ENCODE data around the gene BLVRA. TPM values are rescaled to one million over a fixed set of nuclear protein-coding genes. Genes with fewer than 3 reads are reported as not detected.

Gene BLVRA
- total RNA-seq, 2 experiments from 2014 or later, result 15.7 TPM

GRCh38 chr7:43834463-43835251 lies 76.2 kb downstream of the BLVRA start:
- ChIA-PET POLR2A (interaction anchor here (0.7 to 2.3 kb wide), 11 partner anchors 9 to 923 kb away, joined by 3 to 15 read pairs (median 4); partner anchors contain the start of genes BLVRA, C7orf25, COA1 and MRPL32), CTCF (interaction anchor here (2.1 to 6.6 kb wide), 2 partner anchors 105 to 252 kb away, joined by 10 to 39 read pairs; partner anchors contain the start of genes COA1 and STK17A)
- Mint-ChIP-seq H3K27me3 (peaks cover 3% of the 10 kb centered on the region), H3K27ac (peak overlapping the region; percentile 93), H3K9me3 (no peaks in the 10 kb centered on the region), H3K4me1 (ENCODE audit: low read depth) (peaks cover 26% of the 10 kb centered on the region), H3K4me3 (peak overlapping the region; percentile 94), H3K36me3 (ENCODE audit: low read depth) (peaks cover 6% of the 10 kb centered on the region)
- Histone ChIP-seq H3K4me1 (ENCODE audit: insufficient read depth, low read length) (peaks cover 29% of the 10 kb centered on the region), H3K36me3 (ENCODE audit: insufficient read depth, low read length) (no peaks in the 10 kb centered on the region), H3K4me3 (ENCODE audit: low read length) (peak overlapping the region; percentile 68), H3K9me3 (ENCODE audit: control insufficient read depth in 1 of 2, insufficient read depth in 1 of 2, low read length in 2 of 2) (peaks cover 0 to 5% of the 10 kb centered on the region in 2 experiments), H3K27me3 (ENCODE audit: control insufficient read depth in 1 of 2, insufficient read depth in 2 of 2, low read length in 2 of 2) (no peaks in the 10 kb centered on the region), H3K27ac (ENCODE audit: low read depth in 1 of 2, low read length in 2 of 2) (peak overlapping the region in 1 of 2 donors; percentile 76)
- DNase-seq (peak in 10 of 14 experiments; percentile 4 to 82 (median 12)), ATAC-seq (ENCODE audit: poor library complexity) (peak; percentile 56)
- TF ChIP-seq CTCF (IDR thresholded peaks at IDR 0.05), result no peak
- intact Hi-C loops (cut with DNase I, micrococcal nuclease), result loop anchor here in 1 of 2 experiments (5.0 kb wide), 1 partner anchor 112 kb away; no protein-coding TSS in a partner anchor

- DNase-seq (no peak), ATAC-seq (ENCODE audit: poor library complexity) (no peak)
- H3K36me3 ChIP-seq (ENCODE audit: insufficient read depth, low read length), result no peaks in the 10 kb centered on the region
- intact Hi-C loops (cut with DNase I, micrococcal nuclease), result loop anchor here (2.0 to 5.0 kb wide), 3 partner anchors 116 to 897 kb away; no protein-coding TSS in a partner anchor
- Mint-ChIP-seq H3K27me3 (peaks cover under 1% of the 10 kb centered on the region), H3K4me3 (no peak overlapping the region), H3K4me1 (ENCODE audit: low read depth) (peaks cover 26% of the 10 kb centered on the region), H3K9me3 (no peaks in the 10 kb centered on the region), H3K27ac (peak overlapping the region; percentile 68), H3K36me3 (ENCODE audit: low read depth) (peaks cover 6% of the 10 kb centered on the region)
- no peak for TF ChIP-seq CTCF (IDR thresholded peaks at IDR 0.05)
- no peaks in the 10 kb centered on the region for H3K27me3 ChIP-seq (ENCODE audit: control insufficient read depth in 1 of 2, insufficient read depth in 2 of 2, low read length in 2 of 2)
- H3K4me1 ChIP-seq (ENCODE audit: insufficient read depth, low read length), result peaks cover 29% of the 10 kb centered on the region
- H3K27ac ChIP-seq (ENCODE audit: low read depth in 1 of 2, low read length in 2 of 2), result no peak overlapping the region
- CTCF ChIA-PET, result interaction anchor here (1.1 to 6.6 kb wide), 8 partner anchors 17 to 1898 kb away, joined by 3 to 39 read pairs (median 7); partner anchors contain the start of genes COA1 and STK17A
- no peak overlapping the region for H3K4me3 ChIP-seq (ENCODE audit: low read length)
- H3K9me3 ChIP-seq (ENCODE audit: control insufficient read depth in 1 of 2, insufficient read depth in 1 of 2, low read length in 2 of 2), result no peaks in the 10 kb centered on the region
- POLR2A ChIA-PET, result interaction anchor here (0.6 to 2.1 kb wide), 4 partner anchors 31 to 568 kb away, joined by 3 to 18 read pairs (median 3); partner anchors contain the start of genes MRPS24 and STK17A
Measured at GRCh38 chr7:43838201-43838658, 79.8 kb downstream of the BLVRA start.

- Mint-ChIP-seq H3K9me3 (no peaks in the 10 kb centered on the region), H3K4me1 (ENCODE audit: low read depth) (peaks cover 8% of the 10 kb centered on the region), H3K4me3 (no peak overlapping the region), H3K36me3 (ENCODE audit: low read depth) (no peaks in the 10 kb centered on the region), H3K27ac (no peak overlapping the region), H3K27me3 (peaks cover 13% of the 10 kb centered on the region)
- DNase-seq (no peak), ATAC-seq (ENCODE audit: poor library complexity) (no peak)
- CTCF ChIA-PET, result no interaction called here
- Histone ChIP-seq H3K36me3 (ENCODE audit: insufficient read depth, low read length) (no peaks in the 10 kb centered on the region), H3K27ac (ENCODE audit: low read depth in 1 of 2, low read length in 2 of 2) (no peak overlapping the region), H3K4me1 (ENCODE audit: insufficient read depth, low read length) (peaks cover 12% of the 10 kb centered on the region), H3K27me3 (ENCODE audit: control insufficient read depth in 1 of 2, insufficient read depth in 2 of 2, low read length in 2 of 2) (no peaks in the 10 kb centered on the region), H3K4me3 (ENCODE audit: low read length) (no peak overlapping the region), H3K9me3 (ENCODE audit: control insufficient read depth in 1 of 2, insufficient read depth in 1 of 2, low read length in 2 of 2) (no peaks in the 10 kb centered on the region)
- POLR2A ChIA-PET, result no interaction called here
- no peak for TF ChIP-seq CTCF (IDR thresholded peaks at IDR 0.05)
- intact Hi-C loops (cut with DNase I, micrococcal nuclease), result no loop called here
Measured at GRCh38 chr7:43843296-43843695, 84.8 kb downstream of the BLVRA start.
